Activated naive CD4-positive, alpha-beta T cell treated with Interleukin-2 at 50 U/mL for 16 hours (primary cell): Measurements from ENCODE around the gene DRD2.
"Not testable (repeated sequence)": the region's sequence is repeated elsewhere in the genome, so short reads cannot be mapped to it uniquely, and the experiment has no call there.

Source experiments
- DNase-seq: peaks from one replicate; pipeline ENCODE4 v3.0.0-alpha.2; 2020

DRD2 gene

GRCh38 chr11:113475160-113475761 lies at the start of gene DRD2:
Gene DRD2 (minus strand): TSS chr11:113475398. CDS start chr11:113424651, 50,747 bp downstream.
- no peak for DNase-seq

- not testable (repeated sequence) for DNase-seq
Observed at GRCh38 chr11:113523906-113524305, 48.7 kb upstream of the DRD2 start.

- DNase-seq, result no peak
Observed at GRCh38 chr11:113521737-113522517, 46.7 kb upstream of the DRD2 start.

- DNase-seq, result no peak
Observed at GRCh38 chr11:113519989-113520613, 44.9 kb upstream of the DRD2 start.

- no peak for DNase-seq
Observed at GRCh38 chr11:113518716-113519495, 43.7 kb upstream of the DRD2 start.

GRCh38 chr11:113517361-113517760 lies 42.2 kb upstream of the DRD2 start:
- no peak for DNase-seq

- no peak for DNase-seq
Observed at GRCh38 chr11:113514856-113515255, 39.7 kb upstream of the DRD2 start.

GRCh38 chr11:113507341-113507740 lies 32.1 kb upstream of the DRD2 start:
- no peak for DNase-seq

GRCh38 chr11:113506893-113507292 lies 31.7 kb upstream of the DRD2 start:
- no peak for DNase-seq

- DNase-seq, result no peak
Observed at GRCh38 chr11:113506461-113506860, 31.3 kb upstream of the DRD2 start.

GRCh38 chr11:113505541-113506375 lies 30.6 kb upstream of the DRD2 start:
- DNase-seq, result no peak

- DNase-seq, result no peak
Observed at GRCh38 chr11:113505046-113505445, 29.8 kb upstream of the DRD2 start.

GRCh38 chr11:113504586-113504985 lies 29.4 kb upstream of the DRD2 start:
- DNase-seq, result no peak

GRCh38 chr11:113504071-113504470 lies 28.9 kb upstream of the DRD2 start:
- no peak for DNase-seq

- no peak for DNase-seq
Observed at GRCh38 chr11:113497066-113497910, 22.1 kb upstream of the DRD2 start.

- DNase-seq, result no peak
Observed at GRCh38 chr11:113496026-113496651, 20.9 kb upstream of the DRD2 start.

- DNase-seq, result no peak
Observed at GRCh38 chr11:113494021-113494420, 18.8 kb upstream of the DRD2 start.

GRCh38 chr11:113493206-113493605 lies 18.0 kb upstream of the DRD2 start:
- no peak for DNase-seq

GRCh38 chr11:113488931-113489351 lies 13.7 kb upstream of the DRD2 start:
- DNase-seq, result no peak

GRCh38 chr11:113487622-113488021 lies 12.4 kb upstream of the DRD2 start:
- no peak for DNase-seq

GRCh38 chr11:113484223-113484622 lies 9.0 kb upstream of the DRD2 start:
- DNase-seq, result no peak
